Activated naive CD8-positive, alpha-beta T cell treated with anti-CD3 and anti-CD28 coated beads, Interleukin-2, amount 50 U/mL, for 24 hours (primary cell): Measurements from ENCODE around the gene UBXN1.

ENCODE experiments used
- ATAC-seq: fragments of 150-1000 bp; cut with Tn5 transposase; one replicate; pipeline ENCODE4 v1.10.0; 2021
- DNase-seq: peaks from one replicate; pipeline ENCODE4 v3.0.0; 2021
- H3K27ac Mint-ChIP-seq: one replicate; pipeline ENCODE4 v1.8.0; 2021; ENCODE audit warnings: mild to moderate bottlenecking, mixed read lengths
- H3K27me3 Mint-ChIP-seq: one replicate; pipeline ENCODE4 v1.8.0; 2021; ENCODE audit warnings: mixed read lengths
- H3K36me3 Mint-ChIP-seq: one replicate; pipeline ENCODE4 v1.8.0; 2021; ENCODE audit warnings: low read depth, mixed read lengths
- H3K4me1 Mint-ChIP-seq: one replicate; pipeline ENCODE4 v1.8.0; 2021; ENCODE audit warnings: mixed read lengths
- H3K4me3 Mint-ChIP-seq: one replicate; pipeline ENCODE4 v1.8.0; 2021; ENCODE audit warnings: mild to moderate bottlenecking, moderate library complexity, mixed read lengths
- H3K9me3 Mint-ChIP-seq: one replicate; pipeline ENCODE4 v1.8.0; 2021; ENCODE audit warnings: mixed read lengths

The UBXN1 gene

GRCh38 chr11:62678770-62679696 lies at the start of gene UBXN1:
UBXN1 (minus strand) TSS chr11:62679073; CDS start chr11:62678923, 150 bp downstream.
- H3K4me1 Mint-ChIP-seq, result peaks cover 42% of the 10 kb centered on the region
- peak; percentile 79 for ATAC-seq
- peak within 1 kb of the TSS; percentile 86 for H3K4me3 Mint-ChIP-seq
- peak within 1 kb of the TSS; percentile 93 for H3K27ac Mint-ChIP-seq
- peak; percentile 89 for DNase-seq
- peaks cover 24% of the 10 kb centered on the region for H3K36me3 Mint-ChIP-seq
- no peaks in the 10 kb centered on the region for H3K9me3 Mint-ChIP-seq
- H3K27me3 Mint-ChIP-seq, result no peaks in the 10 kb centered on the region

DNA sequence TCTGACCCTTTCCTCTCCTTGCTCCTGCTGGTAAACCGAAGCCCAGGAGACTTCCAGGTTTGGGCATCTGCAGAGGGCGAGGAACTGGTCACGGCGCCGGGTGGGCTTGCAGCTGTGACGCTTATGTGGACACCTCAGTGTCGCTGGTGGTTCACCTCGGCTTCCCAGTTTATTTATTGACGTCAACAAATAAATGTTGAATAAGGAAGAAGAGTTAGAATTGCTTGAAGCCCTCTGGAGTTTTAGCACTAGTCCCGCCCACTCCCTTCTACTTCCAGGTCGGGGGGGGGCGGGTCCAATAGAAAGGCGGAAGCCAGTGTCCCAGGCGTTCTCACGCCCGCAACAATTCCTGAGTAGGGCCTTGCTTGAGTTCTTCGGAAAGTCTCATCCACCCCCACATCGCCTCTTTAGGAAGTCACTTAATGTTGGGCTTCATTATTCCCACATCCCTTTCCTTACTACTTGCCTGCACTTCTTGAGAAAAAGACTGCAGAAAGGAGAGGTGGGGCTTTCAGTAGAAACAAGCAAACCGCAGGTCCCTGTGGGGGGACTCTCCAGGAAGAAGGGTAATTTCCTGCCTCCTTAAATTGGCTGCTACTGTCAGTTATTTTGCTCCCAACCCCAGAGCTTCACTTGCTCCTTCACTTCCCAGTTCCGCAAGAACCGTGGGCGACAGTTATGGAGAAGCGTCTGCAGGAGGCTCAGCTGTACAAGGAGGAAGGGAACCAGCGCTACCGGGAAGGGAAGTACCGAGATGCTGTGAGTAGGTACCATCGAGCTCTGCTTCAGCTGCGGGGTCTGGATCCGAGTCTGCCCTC lies 49.5 kb upstream of the UBXN1 start, which contains the start of gene TTC9C:
TSS of gene TTC9C (plus strand) at position 316 of the 818 bp plus-strand sequence. CDS start at position 679, 363 bp downstream.
- peaks cover 4% of the 10 kb centered on the region for H3K27me3 Mint-ChIP-seq
- H3K36me3 Mint-ChIP-seq, result peaks cover 47% of the 10 kb centered on the region

DNA sequence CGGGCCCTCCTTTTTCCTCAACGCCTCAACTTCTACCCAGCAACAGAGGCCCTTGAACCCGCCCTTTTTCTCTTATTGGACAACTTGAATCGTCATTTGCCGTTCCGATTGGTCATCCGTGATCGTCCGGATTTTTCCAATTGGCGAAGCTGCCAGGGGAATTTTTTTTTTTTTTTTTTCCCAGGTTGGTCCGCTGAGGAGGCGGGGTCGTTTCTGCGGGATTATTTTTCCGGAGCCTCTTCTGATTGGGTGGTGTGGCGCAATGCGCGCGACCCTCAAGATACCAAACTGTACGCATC lies 48.9 kb upstream of the UBXN1 start:
- Mint-ChIP-seq H3K4me3 (peak overlapping the region; percentile 88), H3K27ac (peak overlapping the region; percentile 98), H3K9me3 (no peaks in the 10 kb centered on the region), H3K27me3 (peaks cover 4% of the 10 kb centered on the region), H3K4me1 (peaks cover 52% of the 10 kb centered on the region), H3K36me3 (peaks cover 45% of the 10 kb centered on the region)
- DNase-seq, result peak; percentile 78
- peak; percentile 59 for ATAC-seq

More for the DNA sequence above, 49.5 kb upstream of the UBXN1 start, which contains the start of gene TTC9C:
- DNase-seq, result peak; percentile 84
- Mint-ChIP-seq H3K27ac (peak within 1 kb of the TSS; percentile 98), H3K9me3 (no peaks in the 10 kb centered on the region), H3K4me1 (peaks cover 53% of the 10 kb centered on the region), H3K4me3 (peak within 1 kb of the TSS; percentile 88)
- ATAC-seq, result peak; percentile 24

- Mint-ChIP-seq H3K27ac (peak within 1 kb of the TSS; percentile 98), H3K36me3 (peaks cover 49% of the 10 kb centered on the region), H3K4me1 (peaks cover 55% of the 10 kb centered on the region), H3K9me3 (no peaks in the 10 kb centered on the region), H3K4me3 (peak within 1 kb of the TSS; percentile 88), H3K27me3 (peaks cover 4% of the 10 kb centered on the region)
- DNase-seq (peak; percentile 98), ATAC-seq (peak; percentile 84)
Measured at GRCh38 chr11:62727165-62727871, 48.4 kb upstream of the UBXN1 start, which contains the start of gene HNRNPUL2. HNRNPUL2 (minus strand) TSS chr11:62727457; CDS start chr11:62727156, 301 bp downstream.

DNA sequence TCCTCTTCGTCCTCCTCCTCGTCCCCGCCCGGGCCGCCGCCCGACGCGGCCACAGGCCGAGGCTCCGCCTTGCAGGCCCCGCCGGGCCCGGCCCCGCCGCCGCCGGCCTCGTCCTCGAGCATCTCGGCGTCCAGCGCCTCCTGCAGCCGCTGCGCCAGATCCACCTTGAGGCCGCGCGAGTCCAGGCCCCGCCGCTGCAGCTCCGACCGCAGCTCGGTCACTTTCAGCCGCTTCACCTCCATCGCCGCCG lies 48.0 kb upstream of the UBXN1 start:
- Mint-ChIP-seq H3K27me3 (peaks cover 4% of the 10 kb centered on the region), H3K27ac (peak overlapping the region; percentile 98), H3K36me3 (peaks cover 54% of the 10 kb centered on the region), H3K4me1 (peaks cover 60% of the 10 kb centered on the region), H3K9me3 (no peaks in the 10 kb centered on the region), H3K4me3 (peak overlapping the region; percentile 88)
- no peak for DNase-seq
- ATAC-seq, result no peak

GRCh38 chr11:62726156-62726914 lies 47.5 kb upstream of the UBXN1 start:
- Mint-ChIP-seq H3K9me3 (no peaks in the 10 kb centered on the region), H3K36me3 (peaks cover 57% of the 10 kb centered on the region), H3K27ac (peak overlapping the region; percentile 98), H3K4me1 (peaks cover 61% of the 10 kb centered on the region), H3K27me3 (peaks cover 4% of the 10 kb centered on the region), H3K4me3 (peak overlapping the region; percentile 88)
- no peak for DNase-seq
- no peak for ATAC-seq

- H3K4me3 Mint-ChIP-seq, result peak overlapping the region; percentile 88
- peaks cover 60% of the 10 kb centered on the region for H3K4me1 Mint-ChIP-seq
- no peak for ATAC-seq
- DNase-seq, result no peak
- H3K36me3 Mint-ChIP-seq, result peaks cover 64% of the 10 kb centered on the region
- H3K27ac Mint-ChIP-seq, result peak overlapping the region; percentile 98
- no peaks in the 10 kb centered on the region for H3K9me3 Mint-ChIP-seq
- peaks cover 4% of the 10 kb centered on the region for H3K27me3 Mint-ChIP-seq
Measured at GRCh38 chr11:62725646-62726045, 46.8 kb upstream of the UBXN1 start.

DNA sequence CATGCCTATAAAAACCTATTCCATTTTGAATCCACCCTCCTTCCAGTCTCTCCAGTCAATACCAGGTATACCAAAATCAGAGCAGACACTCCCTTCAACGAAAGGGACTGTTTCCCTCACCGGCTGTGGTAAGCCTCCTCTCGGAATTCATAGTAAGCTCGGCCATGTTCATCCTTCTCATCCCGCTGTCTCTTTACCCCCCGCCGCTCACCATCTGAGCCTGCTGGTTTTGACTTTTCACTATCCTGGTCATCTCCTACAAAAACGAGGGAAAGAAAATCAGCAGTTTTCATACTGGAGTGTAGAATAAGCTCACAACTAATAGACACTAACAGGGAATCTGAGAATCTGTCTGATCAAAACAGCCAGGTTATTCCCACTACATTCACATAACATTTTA lies 45.3 kb upstream of the UBXN1 start:
- Mint-ChIP-seq H3K9me3 (no peaks in the 10 kb centered on the region), H3K4me3 (peak overlapping the region; percentile 88), H3K27ac (peak overlapping the region; percentile 98), H3K27me3 (peaks cover 4% of the 10 kb centered on the region), H3K4me1 (peaks cover 59% of the 10 kb centered on the region), H3K36me3 (peaks cover 74% of the 10 kb centered on the region)
- DNase-seq (no peak), ATAC-seq (no peak)

GRCh38 chr11:62721994-62722393 lies 43.1 kb upstream of the UBXN1 start:
- no peak overlapping the region for H3K27ac Mint-ChIP-seq
- no peak overlapping the region for H3K4me3 Mint-ChIP-seq
- DNase-seq (no peak), ATAC-seq (no peak)
- no peaks in the 10 kb centered on the region for H3K27me3 Mint-ChIP-seq
- no peaks in the 10 kb centered on the region for H3K9me3 Mint-ChIP-seq
- peaks cover 51% of the 10 kb centered on the region for H3K4me1 Mint-ChIP-seq
- H3K36me3 Mint-ChIP-seq, result peaks cover 86% of the 10 kb centered on the region

GRCh38 chr11:62719302-62719978 lies 40.6 kb upstream of the UBXN1 start:
- Mint-ChIP-seq H3K27ac (peak overlapping the region; percentile 28), H3K27me3 (no peaks in the 10 kb centered on the region), H3K9me3 (no peaks in the 10 kb centered on the region), H3K4me1 (peaks cover 46% of the 10 kb centered on the region), H3K4me3 (no peak overlapping the region), H3K36me3 (peaks cover 84% of the 10 kb centered on the region)
- no peak for ATAC-seq
- DNase-seq, result no peak

GRCh38 chr11:62716816-62717215 lies 37.9 kb upstream of the UBXN1 start:
- Mint-ChIP-seq H3K27ac (no peak overlapping the region), H3K4me3 (no peak overlapping the region), H3K36me3 (peaks cover 79% of the 10 kb centered on the region), H3K27me3 (no peaks in the 10 kb centered on the region), H3K4me1 (peaks cover 44% of the 10 kb centered on the region), H3K9me3 (no peaks in the 10 kb centered on the region)
- no peak for ATAC-seq
- no peak for DNase-seq

- DNase-seq, result no peak
- Mint-ChIP-seq H3K27ac (peak overlapping the region; percentile 7), H3K27me3 (no peaks in the 10 kb centered on the region), H3K4me1 (peaks cover 41% of the 10 kb centered on the region), H3K36me3 (peaks cover 76% of the 10 kb centered on the region), H3K9me3 (no peaks in the 10 kb centered on the region), H3K4me3 (no peak overlapping the region)
- ATAC-seq, result no peak
Measured at GRCh38 chr11:62716206-62716605, 37.3 kb upstream of the UBXN1 start.
